T-helper 1 cell treated with Interleukin-12 subunit alpha and Interleukin-12 subunit beta and Interleukin-4 antibody, amounts not matched to agents 30 μg/mL and 1 μg/mL, for 36 hours (primary cell): Measurements from ENCODE around the gene RNF115.
A peak's percentile ranks its signal among the peaks of the same experiment; 100 is the strongest.
"Not testable (repeated sequence)": the region's sequence is repeated elsewhere in the genome, so short reads cannot be mapped to it uniquely, and the experiment has no call there.

Experiments used
- H3K27ac Mint-ChIP-seq: one replicate; pipeline ENCODE4 v1.8.0; 2021; ENCODE audit warnings: mild to moderate bottlenecking, mixed read lengths
- H3K27me3 Mint-ChIP-seq: one replicate; pipeline ENCODE4 v1.8.0; 2021; ENCODE audit warnings: low read depth, mixed read lengths
- H3K36me3 Mint-ChIP-seq: one replicate; pipeline ENCODE4 v1.8.0; 2021; ENCODE audit warnings: low read depth, mixed read lengths
- H3K4me1 Mint-ChIP-seq: one replicate; pipeline ENCODE4 v1.8.0; 2021; ENCODE audit warnings: low read depth, mixed read lengths
- H3K4me3 Mint-ChIP-seq: one replicate; pipeline ENCODE4 v1.8.0; 2021; ENCODE audit warnings: mild to moderate bottlenecking, moderate library complexity, mixed read lengths
- H3K9me3 Mint-ChIP-seq: one replicate; pipeline ENCODE4 v1.8.0; 2021; ENCODE audit warnings: mixed read lengths

Gene RNF115

DNA sequence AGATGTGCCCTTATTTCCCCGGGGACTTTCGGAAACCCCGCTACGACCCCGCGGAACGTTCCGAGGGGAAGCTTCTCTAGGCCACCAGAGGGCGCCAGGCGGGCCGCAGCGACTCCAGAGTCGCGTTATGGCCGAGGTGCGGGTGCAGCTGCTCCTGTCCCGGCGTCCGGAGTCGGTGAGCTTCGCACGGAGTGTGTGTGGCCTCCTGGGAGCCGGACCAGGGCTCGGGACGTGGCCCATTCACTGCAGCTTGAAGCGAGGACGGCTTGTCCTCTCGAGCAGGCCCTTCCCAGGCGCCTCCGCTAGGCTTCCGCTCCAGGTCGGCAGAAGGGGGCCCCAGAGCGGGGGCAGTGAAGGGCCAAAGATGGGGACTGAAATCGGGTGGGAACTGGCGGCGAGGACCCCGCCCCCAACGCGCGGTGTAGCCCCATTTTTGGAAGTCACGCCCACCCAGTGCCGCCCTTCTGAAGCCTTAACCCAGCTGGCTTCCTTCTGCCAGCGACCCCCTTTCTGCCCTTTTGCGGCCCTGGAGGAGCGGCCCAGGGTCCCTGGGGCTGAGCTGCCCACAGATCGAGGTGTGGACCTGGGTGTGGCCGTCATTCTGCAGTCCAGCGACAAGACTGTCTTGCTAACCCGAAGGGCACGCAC, 21.7 kb upstream of the RNF115 start, which contains the start of gene NUDT17:
TSS of gene NUDT17 (plus strand) at position 117 of the 648 bp plus-strand sequence. CDS start at position 128, 11 bp downstream.
- Mint-ChIP-seq H3K4me1 (peaks cover 5% of the 10 kb centered on the region), H3K27ac (peak within 1 kb of the TSS; percentile 56), H3K36me3 (peaks cover 23% of the 10 kb centered on the region), H3K27me3 (no peaks in the 10 kb centered on the region), H3K4me3 (no peak within 1 kb of the TSS), H3K9me3 (no peaks in the 10 kb centered on the region)

DNA sequence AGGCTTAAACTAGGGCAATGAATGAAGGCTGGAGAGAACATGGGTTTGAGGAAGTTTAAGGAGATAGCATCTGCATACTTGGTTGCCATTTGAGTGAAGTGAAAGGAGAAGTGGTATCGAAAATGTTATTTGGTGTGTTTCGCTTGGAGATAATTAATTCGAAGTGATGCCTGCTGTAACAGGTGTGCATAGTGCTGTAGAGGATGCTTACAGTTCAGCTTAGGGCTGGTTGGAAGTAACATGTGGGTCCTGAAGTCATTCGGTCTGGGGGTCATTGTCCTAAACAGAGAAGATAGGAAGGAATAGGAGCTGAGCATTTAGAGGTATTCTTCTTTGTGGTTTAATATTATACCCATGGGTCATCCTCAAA, 21.2 kb upstream of the RNF115 start:
- no peak overlapping the region for H3K4me3 Mint-ChIP-seq
- no peaks in the 10 kb centered on the region for H3K27me3 Mint-ChIP-seq
- no peaks in the 10 kb centered on the region for H3K9me3 Mint-ChIP-seq
- H3K4me1 Mint-ChIP-seq, result peaks cover 5% of the 10 kb centered on the region
- H3K36me3 Mint-ChIP-seq, result peaks cover 19% of the 10 kb centered on the region
- H3K27ac Mint-ChIP-seq, result no peak overlapping the region

- Mint-ChIP-seq H3K4me3 (no peak overlapping the region), H3K27ac (no peak overlapping the region), H3K36me3 (peaks cover 23% of the 10 kb centered on the region), H3K9me3 (no peaks in the 10 kb centered on the region), H3K27me3 (no peaks in the 10 kb centered on the region), H3K4me1 (peaks cover 5% of the 10 kb centered on the region)
Measured at GRCh38 chr1:145843031-145843430, 19.1 kb upstream of the RNF115 start.

DNA sequence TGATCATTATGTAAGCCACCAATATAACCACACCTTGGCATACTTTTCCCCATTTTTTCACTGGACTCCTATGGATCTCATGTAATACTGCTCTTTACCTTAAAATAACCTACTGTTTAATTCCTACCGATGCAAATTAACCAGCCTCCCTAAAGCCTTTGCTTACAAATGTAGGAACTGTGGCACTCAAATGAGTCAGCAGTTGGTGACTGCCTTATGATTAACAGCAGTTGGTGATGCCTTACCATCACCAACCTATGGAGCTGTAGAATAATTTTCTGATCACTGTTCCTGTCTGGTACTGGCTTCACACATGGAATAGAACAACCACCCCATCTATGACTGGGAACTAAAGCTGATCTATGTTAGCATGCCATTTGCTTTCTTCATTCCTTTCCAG, 13.8 kb upstream of the RNF115 start:
- no peaks in the 10 kb centered on the region for H3K4me1 Mint-ChIP-seq
- no peak overlapping the region for H3K4me3 Mint-ChIP-seq
- H3K36me3 Mint-ChIP-seq, result peaks cover 49% of the 10 kb centered on the region
- no peaks in the 10 kb centered on the region for H3K9me3 Mint-ChIP-seq
- H3K27ac Mint-ChIP-seq, result no peak overlapping the region
- no peaks in the 10 kb centered on the region for H3K27me3 Mint-ChIP-seq

DNA sequence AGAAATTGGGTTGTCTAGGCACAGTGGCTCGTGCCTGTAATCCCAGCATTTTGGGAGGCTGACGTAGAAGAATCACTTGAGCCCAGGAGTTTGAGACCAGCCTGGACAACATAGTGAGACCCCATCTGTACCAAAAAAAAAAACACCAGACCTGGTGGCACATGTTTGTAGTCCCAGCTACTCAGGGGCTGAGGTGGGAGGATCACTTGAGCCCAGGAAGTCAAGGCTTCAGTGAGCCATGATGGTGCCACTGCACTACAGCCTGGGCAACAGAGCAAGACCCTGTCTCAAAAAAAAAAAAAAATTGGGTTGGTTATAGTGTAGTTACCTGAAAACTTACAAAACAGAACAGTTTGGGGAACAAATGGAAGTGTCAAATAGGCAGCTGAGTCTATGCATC, 6.9 kb upstream of the RNF115 start:
- Mint-ChIP-seq H3K4me1 (peaks cover 22% of the 10 kb centered on the region), H3K36me3 (peaks cover 52% of the 10 kb centered on the region)
- H3K4me3 Mint-ChIP-seq, H3K27ac Mint-ChIP-seq, H3K9me3 Mint-ChIP-seq, H3K27me3 Mint-ChIP-seq: not testable (repeated sequence)

DNA sequence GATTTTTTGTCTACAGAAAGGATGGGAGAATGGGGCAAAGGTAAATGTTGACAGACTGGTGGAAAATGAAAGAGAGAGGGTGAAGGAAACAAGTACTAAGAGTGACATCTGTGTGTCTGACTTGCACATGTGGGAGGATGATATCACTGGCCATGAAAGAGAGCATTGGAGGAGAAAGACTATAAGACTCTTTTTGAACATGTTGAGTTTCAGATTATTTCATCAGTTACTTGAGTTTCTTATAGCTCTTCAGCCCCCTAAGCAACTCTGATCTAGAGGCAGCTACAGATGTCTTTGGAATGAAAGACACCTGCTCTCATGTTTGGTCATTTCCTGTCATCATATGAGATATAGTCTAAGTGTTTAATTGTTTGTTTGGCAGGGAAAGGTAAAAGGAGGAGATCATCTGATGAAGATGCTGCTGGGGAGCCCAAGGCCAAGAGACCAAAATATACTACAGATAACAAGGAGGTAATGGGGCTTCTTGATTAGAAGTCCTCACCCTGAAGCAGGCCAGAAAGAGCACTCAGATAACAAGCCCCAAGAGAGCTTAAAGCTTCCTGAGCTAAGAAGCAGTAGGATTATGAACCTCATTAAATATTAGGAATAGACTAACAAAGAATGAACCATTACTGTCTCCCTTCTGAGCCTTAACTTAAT, 4.6 kb upstream of the RNF115 start:
- H3K9me3 Mint-ChIP-seq, result no peaks in the 10 kb centered on the region
- no peaks in the 10 kb centered on the region for H3K27me3 Mint-ChIP-seq
- peak overlapping the region; percentile 60 for H3K27ac Mint-ChIP-seq
- peaks cover 31% of the 10 kb centered on the region for H3K4me1 Mint-ChIP-seq
- peaks cover 54% of the 10 kb centered on the region for H3K36me3 Mint-ChIP-seq
- no peak overlapping the region for H3K4me3 Mint-ChIP-seq

GRCh38 chr1:145827966-145828365, 4.1 kb upstream of the RNF115 start:
- Mint-ChIP-seq H3K36me3 (peaks cover 48% of the 10 kb centered on the region), H3K4me1 (peaks cover 31% of the 10 kb centered on the region), H3K27ac (peak overlapping the region; percentile 60), H3K4me3 (no peak overlapping the region), H3K9me3 (no peaks in the 10 kb centered on the region), H3K27me3 (no peaks in the 10 kb centered on the region)

DNA sequence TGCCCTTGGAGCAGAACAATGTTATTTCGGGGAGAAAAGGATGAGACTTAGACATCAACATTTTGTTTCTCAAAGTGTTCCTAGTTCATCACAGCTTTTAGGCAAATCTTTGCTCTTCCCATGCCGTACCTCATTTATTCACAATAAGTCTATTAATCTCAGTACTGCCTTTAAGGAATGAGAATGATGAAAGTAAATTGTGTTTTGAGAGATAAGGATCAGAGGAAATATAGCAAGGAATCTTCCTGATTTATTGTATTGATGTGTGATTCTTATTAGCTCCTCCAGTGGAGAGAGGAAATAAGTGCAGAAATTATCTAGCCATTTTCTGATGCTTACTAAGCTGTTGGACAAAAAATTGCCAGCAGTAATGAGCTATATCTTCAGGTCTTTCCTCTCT, 2.1 kb upstream of the RNF115 start:
- Mint-ChIP-seq H3K4me1 (peaks cover 35% of the 10 kb centered on the region), H3K27ac (no peak overlapping the region), H3K4me3 (peak overlapping the region; percentile 77), H3K36me3 (peaks cover 40% of the 10 kb centered on the region), H3K9me3 (no peaks in the 10 kb centered on the region), H3K27me3 (no peaks in the 10 kb centered on the region)

GRCh38 chr1:145824499-145824842, 576 bp upstream of the RNF115 start:
- Mint-ChIP-seq H3K4me1 (peaks cover 35% of the 10 kb centered on the region), H3K9me3 (no peaks in the 10 kb centered on the region), H3K4me3 (peak overlapping the region; percentile 96), H3K27me3 (no peaks in the 10 kb centered on the region), H3K27ac (peak overlapping the region; percentile 94), H3K36me3 (peaks cover 33% of the 10 kb centered on the region)

DNA sequence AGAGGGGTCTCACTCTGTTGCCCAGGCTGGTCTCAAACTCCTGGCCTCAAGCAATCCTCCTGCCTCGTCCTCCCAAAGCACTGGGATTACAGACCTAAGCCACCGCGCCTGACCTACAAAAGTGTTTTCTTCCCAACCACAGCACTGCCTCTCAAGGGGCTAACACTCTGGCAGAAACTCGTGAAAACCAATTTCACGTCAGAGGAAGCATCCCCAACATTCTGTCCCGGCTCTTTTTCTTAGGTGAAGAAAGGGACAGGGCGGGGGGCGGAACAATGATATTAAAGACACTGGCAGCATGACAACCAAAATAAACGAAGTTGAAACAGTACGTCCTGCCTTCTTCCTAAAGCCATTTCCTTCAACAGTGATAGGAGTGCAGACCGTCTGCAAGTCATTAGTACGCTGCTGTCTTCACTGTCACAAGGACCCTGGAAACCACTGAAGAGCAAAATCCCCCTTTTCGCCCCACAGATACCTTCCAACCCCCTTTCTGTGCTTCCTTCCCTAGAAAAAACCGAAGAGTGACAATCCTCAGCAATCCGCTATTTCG, 1.0 kb downstream of the RNF115 start:
- peaks cover 28% of the 10 kb centered on the region for H3K4me1 Mint-ChIP-seq
- not testable (repeated sequence) for H3K4me3 Mint-ChIP-seq, H3K27ac Mint-ChIP-seq, H3K9me3 Mint-ChIP-seq, H3K27me3 Mint-ChIP-seq
- H3K36me3 Mint-ChIP-seq, result peaks cover 23% of the 10 kb centered on the region

DNA sequence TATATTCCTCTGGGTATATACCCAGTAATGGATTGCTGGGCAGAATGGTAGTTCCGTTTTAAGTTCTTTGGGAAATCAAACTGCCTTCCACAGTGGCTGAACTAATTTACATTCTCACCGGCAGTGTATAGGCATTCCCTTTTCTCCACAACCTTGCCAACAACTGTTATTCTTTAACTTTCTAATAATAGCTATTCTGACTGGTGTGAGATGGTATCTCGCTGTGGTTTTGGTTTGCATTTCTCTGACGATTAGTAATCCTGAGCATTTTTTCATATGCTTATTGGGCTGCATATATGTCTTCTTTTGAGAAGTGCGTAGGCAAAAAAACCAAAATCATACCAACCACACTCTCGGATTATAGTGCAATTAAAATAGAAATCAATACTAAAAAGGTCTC, 5.8 kb downstream of the RNF115 start:
- H3K9me3 Mint-ChIP-seq, H3K27me3 Mint-ChIP-seq, H3K4me1 Mint-ChIP-seq, H3K4me3 Mint-ChIP-seq, H3K27ac Mint-ChIP-seq, H3K36me3 Mint-ChIP-seq: not testable (repeated sequence)

DNA sequence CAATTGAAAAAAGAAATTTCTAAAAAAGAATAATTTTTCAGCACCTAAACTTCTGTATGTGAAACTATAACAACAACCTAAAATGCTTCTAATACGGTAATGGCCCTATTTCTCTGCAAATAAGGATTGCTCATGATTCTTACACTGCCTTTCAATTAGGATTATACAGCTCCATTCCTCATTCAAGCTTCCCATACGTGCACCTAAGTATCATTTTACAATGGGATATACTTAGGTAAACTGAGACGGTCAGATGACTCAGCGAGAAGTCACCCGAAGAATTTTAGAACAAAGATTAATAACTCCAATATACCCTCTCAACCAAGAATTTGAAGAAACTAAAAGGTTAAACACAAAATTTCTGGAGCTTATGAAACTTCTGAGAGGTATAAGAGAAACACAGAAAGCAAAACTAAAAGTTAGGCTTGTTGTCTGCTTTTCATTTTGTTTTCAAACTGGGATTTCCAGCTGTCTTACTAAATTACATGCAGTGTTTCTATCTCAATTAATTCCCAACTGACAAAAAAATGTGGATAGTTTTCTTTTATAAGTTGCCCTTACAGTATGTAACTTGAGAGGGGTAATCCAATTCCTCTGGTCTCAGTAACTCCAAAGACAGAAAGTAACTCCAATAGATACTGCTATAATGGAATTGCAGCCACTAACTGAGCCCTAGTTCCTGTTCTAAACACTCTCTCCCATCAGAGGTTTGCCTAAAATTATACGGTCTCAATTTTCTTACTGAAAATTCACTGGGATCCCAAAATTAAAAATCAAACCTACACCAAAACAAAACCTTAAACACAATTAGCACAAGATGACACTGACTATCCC, 10.7 kb downstream of the RNF115 start:
- not testable (repeated sequence) for H3K36me3 Mint-ChIP-seq, H3K27me3 Mint-ChIP-seq, H3K27ac Mint-ChIP-seq, H3K9me3 Mint-ChIP-seq, H3K4me1 Mint-ChIP-seq, H3K4me3 Mint-ChIP-seq

DNA sequence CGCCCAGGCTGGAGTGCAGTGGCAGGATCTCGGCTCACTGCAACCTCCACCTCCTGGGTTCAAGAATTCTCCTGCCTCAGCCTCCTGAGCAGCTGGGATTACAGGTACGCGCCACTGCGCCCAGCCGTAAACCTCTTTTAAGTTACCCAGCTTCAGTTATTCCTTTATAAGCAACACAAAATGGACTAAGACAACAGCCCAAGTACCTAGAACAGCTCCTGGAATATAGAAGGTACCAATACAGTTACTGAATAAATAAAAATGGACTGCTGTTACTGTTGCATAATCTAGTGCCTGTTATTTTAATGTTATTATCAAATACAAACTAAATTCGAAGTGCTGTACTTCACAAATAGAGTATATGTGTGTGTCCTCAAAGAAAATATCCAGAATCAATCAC, 17.1 kb downstream of the RNF115 start:
- Mint-ChIP-seq H3K27ac (no peak overlapping the region), H3K9me3 (no peaks in the 10 kb centered on the region), H3K4me1 (peaks cover 4% of the 10 kb centered on the region), H3K4me3 (no peak overlapping the region), H3K27me3 (no peaks in the 10 kb centered on the region), H3K36me3 (peaks cover 8% of the 10 kb centered on the region)

GRCh38 chr1:145806408-145806807, 17.5 kb downstream of the RNF115 start:
- Mint-ChIP-seq H3K4me3 (no peak overlapping the region), H3K27me3 (no peaks in the 10 kb centered on the region), H3K27ac (no peak overlapping the region), H3K4me1 (peaks cover 4% of the 10 kb centered on the region), H3K9me3 (no peaks in the 10 kb centered on the region), H3K36me3 (peaks cover 10% of the 10 kb centered on the region)

DNA sequence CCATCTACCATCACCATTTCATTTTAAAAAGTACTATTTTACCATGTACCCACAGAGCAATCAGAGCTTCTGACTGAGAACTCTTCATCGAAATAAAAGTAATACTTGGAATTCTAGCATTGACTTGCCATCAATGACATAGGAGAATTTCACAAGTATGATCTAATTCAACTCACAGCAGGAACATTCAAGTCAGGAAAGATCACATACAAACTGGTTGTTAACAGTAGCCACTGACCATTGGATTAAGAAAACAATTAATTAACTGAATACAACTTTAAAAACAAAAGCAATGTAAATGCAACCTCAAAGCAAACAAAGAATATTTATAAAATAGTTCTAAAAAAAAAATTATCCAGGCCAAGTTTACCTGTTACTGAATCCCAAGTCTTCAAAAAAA, 18.8 kb downstream of the RNF115 start:
- Mint-ChIP-seq H3K36me3 (peaks cover 13% of the 10 kb centered on the region), H3K4me1 (peaks cover 4% of the 10 kb centered on the region), H3K4me3 (no peak overlapping the region), H3K27me3 (no peaks in the 10 kb centered on the region), H3K9me3 (no peaks in the 10 kb centered on the region), H3K27ac (no peak overlapping the region)
